H9 (cell line): ENCODE measurements around the gene KIAA0930. TPM values are rescaled to one million over a fixed set of nuclear protein-coding genes. Genes with fewer than 3 reads are reported as not detected.

Experiments
- DNase-seq: peaks from one replicate; pipeline ENCODE4 v3.0.0-alpha.2; 2017
- H2AFZ ChIP-seq: one replicate; pipeline ENCODE4 v1.6.1; 2013; ENCODE audit warnings: mild to moderate bottlenecking, low read length, control low read depth, moderate library complexity
- H2AK5ac ChIP-seq: 2 replicates; pipeline ENCODE4 v1.6.1; 2013; ENCODE audit warnings: low read length, control low read depth, mixed read lengths; ENCODE audit not compliant: insufficient read length
- H2BK120ac ChIP-seq: one replicate; pipeline ENCODE4 v1.6.1; 2013; ENCODE audit warnings: low read depth, mild to moderate bottlenecking, low read length, control low read depth, inconsistent platforms; ENCODE audit not compliant: poor library complexity, severe bottlenecking
- H2BK12ac ChIP-seq: 2 replicates; pipeline ENCODE4 v1.6.1; 2013; ENCODE audit warnings: low read length, control low read depth, mixed read lengths, low read depth; ENCODE audit not compliant: insufficient read length
- H2BK15ac ChIP-seq: 2 replicates; pipeline ENCODE4 v1.6.1; 2013; ENCODE audit warnings: low read depth, low read length, control low read depth
- H2BK20ac ChIP-seq: one replicate; pipeline ENCODE4 v1.6.1; 2013; ENCODE audit warnings: low read depth, mild to moderate bottlenecking, low read length, control low read depth, inconsistent platforms; ENCODE audit not compliant: poor library complexity, severe bottlenecking
- H2BK5ac ChIP-seq: 2 replicates; pipeline ENCODE4 v1.6.1; 2013; ENCODE audit warnings: low read length, control low read depth, mixed read lengths; ENCODE audit not compliant: insufficient read length
- H3K14ac ChIP-seq: 2 replicates; pipeline ENCODE4 v1.6.1; 2013; ENCODE audit warnings: low read length, control low read depth; ENCODE audit not compliant: insufficient read depth
- H3K18ac ChIP-seq: 2 replicates; pipeline ENCODE4 v1.6.1; 2013; ENCODE audit warnings: low read depth, mild to moderate bottlenecking, mixed read lengths, low read length, control low read depth; ENCODE audit not compliant: insufficient read length
- H3K23ac ChIP-seq: 2 replicates; pipeline ENCODE4 v1.6.1; 2013; ENCODE audit warnings: low read length, control low read depth, mixed read lengths, low read depth; ENCODE audit not compliant: insufficient read length
- H3K23me2 ChIP-seq: 2 replicates; pipeline ENCODE4 v1.6.1; 2013; ENCODE audit warnings: low read depth, mild to moderate bottlenecking, mixed read lengths, low read length, control low read depth; ENCODE audit not compliant: insufficient read length, poor library complexity, severe bottlenecking
- H3K27ac ChIP-seq: 2 replicates; pipeline ENCODE4 v1.5.1; 2013; ENCODE audit warnings: low read length, control low read depth, mixed read lengths, low read depth; ENCODE audit not compliant: insufficient read length
- H3K27me3 ChIP-seq: 2 replicates; pipeline ENCODE4 v1.6.1; 2013; ENCODE audit warnings: low read length, control low read depth, inconsistent platforms; ENCODE audit not compliant: insufficient read depth
- H3K4ac ChIP-seq: 2 replicates; pipeline ENCODE4 v1.6.1; 2013; ENCODE audit warnings: low read depth, mild to moderate bottlenecking, control low read depth, inconsistent platforms, low read length, moderate library complexity
- H3K4me1 ChIP-seq: 2 replicates; pipeline ENCODE4 v1.6.1; 2013; ENCODE audit warnings: low read length, control low read depth, inconsistent platforms; ENCODE audit not compliant: insufficient read depth
- H3K4me2 ChIP-seq: 2 replicates; pipeline ENCODE4 v1.6.1; 2013; ENCODE audit warnings: low read length, control low read depth, mixed read lengths; ENCODE audit not compliant: insufficient read length, insufficient read depth
- H3K56ac ChIP-seq: 2 replicates; pipeline ENCODE4 v1.6.1; 2013; ENCODE audit warnings: low read depth, mild to moderate bottlenecking, mixed read lengths, low read length, control low read depth; ENCODE audit not compliant: insufficient read length
- H3K79me1 ChIP-seq: 2 replicates; pipeline ENCODE4 v1.6.1; 2013; ENCODE audit warnings: low read depth, mild to moderate bottlenecking, moderate library complexity, low read length, control low read depth, inconsistent platforms; ENCODE audit not compliant: insufficient read depth, poor library complexity, severe bottlenecking
- H3K79me2 ChIP-seq: 2 replicates; pipeline ENCODE4 v1.6.1; 2013; ENCODE audit warnings: low read length, control low read depth, inconsistent platforms; ENCODE audit not compliant: insufficient read depth
- H3K9ac ChIP-seq: 2 replicates; pipeline ENCODE4 v1.6.1; 2013; ENCODE audit warnings: low read length, control low read depth, mixed read lengths; ENCODE audit not compliant: insufficient read length; ENCODE audit errors: extremely low read depth
- H3K9me3 ChIP-seq: one replicate; pipeline ENCODE4 v1.6.1; 2013; ENCODE audit warnings: low read depth, low read length, inconsistent platforms; ENCODE audit not compliant: control insufficient read depth
- H3T11ph ChIP-seq: one replicate; pipeline ENCODE4 v1.6.1; 2013; ENCODE audit warnings: mild to moderate bottlenecking, low read length, control low read depth, inconsistent platforms
- H4K20me1 ChIP-seq: one replicate; pipeline ENCODE4 v1.6.1; 2013; ENCODE audit not compliant: control insufficient read depth, insufficient read length, insufficient read depth
- H4K5ac ChIP-seq: 2 replicates; pipeline ENCODE4 v1.6.1; 2013; ENCODE audit warnings: low read depth, mild to moderate bottlenecking, mixed read lengths, low read length, control low read depth; ENCODE audit not compliant: insufficient read length
- H4K8ac ChIP-seq: replicated peaks from 2 replicates; pipeline ENCODE4 v1.6.1; 2013; ENCODE audit warnings: low read length, control low read depth, mixed read lengths, low read depth; ENCODE audit not compliant: insufficient read length
- H4K91ac ChIP-seq: 2 replicates; pipeline ENCODE4 v1.6.1; 2013; ENCODE audit warnings: low read depth, mild to moderate bottlenecking, moderate library complexity, mixed read lengths, low read length, control low read depth; ENCODE audit not compliant: insufficient read length
- H3K27ac Mint-ChIP-seq, 3 experiments: 2 replicates in 2 of 3; 3 replicates in 1 of 3; pipeline ENCODE4 v1.8.0; 2020 to 2021; ENCODE audit warnings: mixed read lengths in 3 of 3, mild to moderate bottlenecking in 1 of 3, moderate library complexity in 1 of 3
- H3K27me3 Mint-ChIP-seq: 2 replicates; pipeline ENCODE4 v1.8.0; 2021; ENCODE audit warnings: low read depth, mild to moderate bottlenecking, moderate library complexity, mixed read lengths
- H3K36me3 Mint-ChIP-seq, 3 experiments: 2 replicates in 2 of 3; 3 replicates in 1 of 3; pipeline ENCODE4 v1.8.0; 2020 to 2021; ENCODE audit warnings: low read depth in 3 of 3, mixed read lengths in 3 of 3; ENCODE audit not compliant: insufficient read depth in 1 of 3
- H3K4me1 Mint-ChIP-seq, 2 experiments: 2 replicates each; pipeline ENCODE4 v1.8.0; 2020; ENCODE audit warnings: mixed read lengths in 2 of 2
- H3K4me3 Mint-ChIP-seq, 2 experiments: 2 replicates in 1 of 2; 3 replicates in 1 of 2; pipeline ENCODE4 v1.8.0; 2020 to 2021; ENCODE audit warnings: mild to moderate bottlenecking in 2 of 2, mixed read lengths in 2 of 2, moderate library complexity in 1 of 2
- H3K9me3 Mint-ChIP-seq, 2 experiments: 2 replicates in 1 of 2; 3 replicates in 1 of 2; pipeline ENCODE4 v1.8.0; 2020; ENCODE audit warnings: mild to moderate bottlenecking in 2 of 2, mixed read lengths in 2 of 2, moderate library complexity in 1 of 2
- WGBS: extraction: QIAGEN DNeasy Blood & Tissue Kit; methylation state at CpG from one replicate; pipeline ENCODE4 v1.1.7; 2013; ENCODE audit warnings: missing lambda C conversion rate, low lambda C conversion rate, mixed read lengths; ENCODE audit not compliant: insufficient read length; ENCODE audit errors: extremely low coverage; 5-methylcytosine and 5-hydroxymethylcytosine counted together
- total RNA-seq: library from RNA; stranded (reverse); gene quantifications from 2 replicates; pipeline ENCODE4 v1.2.1, GENCODE V29; 2021
- TF ChIP-seq, protein P1 (sequence below): fragments of 200-600 bp; sonication (generic); conservative IDR thresholded peaks from 3 replicates; pipeline ENCODE4 v1.8.0; 2021; ENCODE audit warnings: antibody characterized with exemption, mild to moderate bottlenecking

Gene KIAA0930
- total RNA-seq, 1 experiment from 2014 or later: 46.2 TPM

DNA sequence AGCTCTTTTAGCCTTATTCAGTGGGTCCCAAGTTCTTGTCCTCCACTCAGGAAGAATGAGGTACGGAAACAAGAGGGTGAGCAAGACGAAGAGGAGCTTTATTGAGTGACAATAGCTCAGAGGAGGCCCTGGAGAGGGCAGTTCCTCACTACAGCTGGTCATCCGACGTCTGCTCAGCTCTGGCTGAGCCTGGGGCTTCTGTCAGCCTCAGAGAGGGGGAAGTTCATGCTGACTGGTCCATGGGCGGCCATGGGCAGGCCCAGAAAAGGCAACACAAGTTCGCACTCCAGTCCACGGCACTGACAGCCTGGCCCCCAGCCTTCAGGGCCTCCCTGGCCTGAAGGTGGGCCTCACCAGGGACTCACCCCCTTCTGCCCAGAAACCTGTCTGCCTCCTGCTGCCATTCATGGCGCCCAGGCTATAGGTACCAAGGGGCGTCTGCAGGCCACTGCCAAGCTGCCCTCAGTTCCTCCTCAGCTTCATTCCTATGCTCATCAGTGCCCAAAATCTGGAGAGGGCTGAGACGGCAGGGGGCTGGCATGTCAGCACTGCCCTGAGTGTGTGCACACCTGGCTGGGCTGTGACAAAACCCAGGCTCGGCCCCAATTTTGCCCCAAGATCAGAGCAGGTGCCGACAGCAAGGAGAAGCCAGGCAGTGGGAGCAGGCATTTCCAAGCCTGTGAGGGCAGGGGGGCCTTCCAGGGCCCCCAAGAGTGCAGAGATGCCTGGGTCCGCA is 21.7 kb upstream of the KIAA0930 start:
- Histone ChIP-seq H3K23ac (no peak overlapping the region), H3K23me2 (no peaks in the 10 kb centered on the region), H2AFZ (no peak overlapping the region), H2BK120ac (no peak overlapping the region), H3T11ph (no peak overlapping the region), H3K9ac (no peak overlapping the region), H4K8ac (no peak overlapping the region), H3K79me1 (no peaks in the 10 kb centered on the region), H4K91ac (no peak overlapping the region), H3K18ac (no peak overlapping the region), H3K4me1 (peaks cover 2% of the 10 kb centered on the region; the same call in 1 of the 2 replicates), H3K27ac (no peak overlapping the region), H3K56ac (no peak overlapping the region), H2BK5ac (no peak overlapping the region), H2BK20ac (no peak overlapping the region), H3K14ac (no peak overlapping the region), H2BK15ac (no peak overlapping the region), H4K5ac (no peak overlapping the region), H3K4me2 (no peak overlapping the region), H3K4ac (no peak overlapping the region), H2BK12ac (no peak overlapping the region), H2AK5ac (no peak overlapping the region), H3K27me3 (no peaks in the 10 kb centered on the region; the same call in 1 of the 2 replicates), H3K79me2 (no peaks in the 10 kb centered on the region), H3K9me3 (no peaks in the 10 kb centered on the region), H4K20me1 (no peaks in the 10 kb centered on the region)
- H3K4me1 Mint-ChIP-seq: peaks cover 3 to 12% of the 10 kb centered on the region in 2 experiments
- no CpG with 5 or more reads among the region's 13 CpGs for WGBS
- TF ChIP-seq, protein P1, sequence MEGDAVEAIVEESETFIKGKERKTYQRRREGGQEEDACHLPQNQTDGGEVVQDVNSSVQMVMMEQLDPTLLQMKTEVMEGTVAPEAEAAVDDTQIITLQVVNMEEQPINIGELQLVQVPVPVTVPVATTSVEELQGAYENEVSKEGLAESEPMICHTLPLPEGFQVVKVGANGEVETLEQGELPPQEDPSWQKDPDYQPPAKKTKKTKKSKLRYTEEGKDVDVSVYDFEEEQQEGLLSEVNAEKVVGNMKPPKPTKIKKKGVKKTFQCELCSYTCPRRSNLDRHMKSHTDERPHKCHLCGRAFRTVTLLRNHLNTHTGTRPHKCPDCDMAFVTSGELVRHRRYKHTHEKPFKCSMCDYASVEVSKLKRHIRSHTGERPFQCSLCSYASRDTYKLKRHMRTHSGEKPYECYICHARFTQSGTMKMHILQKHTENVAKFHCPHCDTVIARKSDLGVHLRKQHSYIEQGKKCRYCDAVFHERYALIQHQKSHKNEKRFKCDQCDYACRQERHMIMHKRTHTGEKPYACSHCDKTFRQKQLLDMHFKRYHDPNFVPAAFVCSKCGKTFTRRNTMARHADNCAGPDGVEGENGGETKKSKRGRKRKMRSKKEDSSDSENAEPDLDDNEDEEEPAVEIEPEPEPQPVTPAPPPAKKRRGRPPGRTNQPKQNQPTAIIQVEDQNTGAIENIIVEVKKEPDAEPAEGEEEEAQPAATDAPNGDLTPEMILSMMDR: no peak
- H3K4me3 Mint-ChIP-seq: no peak overlapping the region
- no peak overlapping the region for H3K27ac Mint-ChIP-seq
- DNase-seq: no peak
- H3K36me3 Mint-ChIP-seq: peaks cover 0 to 3% (median 0%) of the 10 kb centered on the region in 3 experiments; a peak in 2 of 7 replicates
- peaks cover 3 to 6% of the 10 kb centered on the region in 2 experiments for H3K9me3 Mint-ChIP-seq
- peaks cover 39% of the 10 kb centered on the region for H3K27me3 Mint-ChIP-seq
